Stomach (tissue), 9 donors: ENCODE measurements around the gene FLRT2. TPM values are rescaled to one million over a fixed set of nuclear protein-coding genes. Genes with fewer than 3 reads are reported as not detected.
A peak's percentile ranks its signal among the peaks of the same experiment; 100 is the strongest.

Source experiments
- DNase-seq, 2 donors: peaks; one replicate each; pipeline versions ENCODE4 v3.0.0 to v3.0.0-alpha.2; 2013 to 2019
- H3K27ac ChIP-seq, 5 donors: fragments of 200-600 bp in 4 of 5; sonication (generic) in 4 of 5; one replicate each; pipeline ENCODE4 v1.5.1; 2013 to 2019; ENCODE audit warnings: mild to moderate bottlenecking in 1 of 5, moderate library complexity in 1 of 5
- H3K27me3 ChIP-seq, 3 donors: fragments of 200-600 bp; sonication (generic); one replicate each; pipeline ENCODE4 v1.5.1; 2017 to 2019; ENCODE audit warnings: mixed run types in 1 of 3
- H3K36me3 ChIP-seq, 4 donors: fragments of 200-600 bp; sonication (generic); 1 replicate in 3 of 4; 2 replicates in 1 of 4; pipeline ENCODE4 v1.5.1; 2016 to 2019
- H3K4me1 ChIP-seq, 4 donors: fragments of 200-600 bp; sonication (generic); one replicate each; pipeline ENCODE4 v1.5.1; 2016 to 2019
- H3K4me3 ChIP-seq, 4 donors: fragments of 200-600 bp; sonication (generic) in 3 of 4; one replicate each; pipeline ENCODE4 v1.5.1; 2016 to 2019; ENCODE audit warnings: mild to moderate bottlenecking in 1 of 4
- H3K9me3 ChIP-seq, 4 donors: fragments of 200-600 bp; sonication (generic); one replicate each; pipeline ENCODE4 v1.5.1; 2016 to 2019
- CTCF ChIP-seq, 7 experiments: fragments of 450-650 bp in 4 of 7; fragments of 200-600 bp in 3 of 7; sonication (generic) in 3 of 7; IDR thresholded peaks; one replicate each; pipeline ENCODE4 v1.5.1; 2016 to 2019; ENCODE audit warnings: antibody characterized with exemption in 7 of 7, control low read depth in 2 of 7, mild to moderate bottlenecking in 1 of 7
- EP300 ChIP-seq: sonication (generic); formaldehyde crosslinking; IDR thresholded peaks from one replicate; pipeline ENCODE4 v1.6.1; 2017; ENCODE audit warnings: antibody characterized with exemption
- POLR2A ChIP-seq, 4 donors: fragments of 450-650 bp; IDR thresholded peaks; one replicate each; pipeline ENCODE4 v1.6.1; 2016; ENCODE audit warnings: antibody characterized with exemption in 4 of 4, control low read depth in 2 of 4, mild to moderate bottlenecking in 1 of 4, moderate library complexity in 1 of 4
- POLR2AphosphoS5 ChIP-seq, 3 donors: sonication (generic); formaldehyde crosslinking; IDR thresholded peaks; one replicate each; pipeline ENCODE4 v1.6.1; 2016; ENCODE audit warnings: antibody characterized with exemption in 3 of 3
- WGBS, 5 donors: extraction: QIAGEN DNeasy Blood & Tissue Kit in 3 of 5; methylation state at CpG; one replicate each; pipeline versions ENCODE4 v1.1.5 to v1.1.7; 2013 to 2018; 5-methylcytosine and 5-hydroxymethylcytosine counted together
- intact Hi-C: fragments of 100-400 bp; cut with DNase I; formaldehyde crosslinking; loops from one replicate; pipeline ENCODE4 v1.15.1; 2023; ENCODE audit warnings: low total_unique reads
- polyA plus RNA-seq, 3 donors: library from polyadenylated mRNA; stranded (reverse); fragments of 200-250 nt; gene quantifications; one replicate each; pipeline ENCODE4 v1.2.3, GENCODE V29; 2013
- total RNA-seq, 5 donors: library from RNA; depleted of rRNA; stranded (reverse); fragments of >200 nt; gene quantifications; one replicate each; pipeline versions ENCODE4 v1.1.0 to v1.2.3, GENCODE V29; 2014 to 2016
- donor health status: healthy with polysubstance abuse.
- donor health status: Bipolar disorder and iron deficiency.
- donor health status: healthy.

The FLRT2 gene
- total and polyA plus RNA-seq, 8 donors = 0.45 to 34.1 (median 1.2) TPM

- Histone ChIP-seq H3K36me3 (no peaks in the 10 kb centered on the region), H3K27ac (no peak overlapping the region), H3K27me3 (no peaks in the 10 kb centered on the region), H3K4me3 (no peak overlapping the region), H3K9me3 (no peaks in the 10 kb centered on the region), H3K4me1 (peaks cover 0 to 8% (median 0%) of the 10 kb centered on the region in 4 donors)
- no peak for TF ChIP-seq POLR2AphosphoS5 (IDR thresholded peaks at IDR 0.05)
- no peak for TF ChIP-seq EP300
- TF ChIP-seq CTCF (IDR thresholded peaks at IDR 0.05) = no peak
- TF ChIP-seq POLR2A (IDR thresholded peaks at IDR 0.05) = no peak
- DNase-seq = no peak
- WGBS, 5 donors = 69 to 88% (median 81%) methylated on average over 3 of the region's 3 CpGs
- intact Hi-C loops = no loop called here
Measured at GRCh38 chr14:85564841-85565527, 35.0 kb downstream of the FLRT2 start.

- no peak for TF ChIP-seq POLR2A (IDR thresholded peaks at IDR 0.05)
- TF ChIP-seq CTCF (IDR thresholded peaks at IDR 0.05) = no peak
- TF ChIP-seq EP300 = no peak
- no peak for TF ChIP-seq POLR2AphosphoS5 (IDR thresholded peaks at IDR 0.05)
- Histone ChIP-seq H3K4me3 (no peak overlapping the region), H3K36me3 (no peaks in the 10 kb centered on the region), H3K27ac (peak overlapping the region in 4 of 5 donors; percentile 2 to 41 (median 16)), H3K27me3 (no peaks in the 10 kb centered on the region), H3K4me1 (peaks cover 0 to 8% (median 0%) of the 10 kb centered on the region in 4 donors), H3K9me3 (no peaks in the 10 kb centered on the region)
- intact Hi-C loops = no loop called here
- DNase-seq = peak in 1 of 2 donors; percentile 32
- WGBS, 5 donors = 45 to 67% (median 48%) methylated on average over 3 of the region's 3 CpGs
Measured at GRCh38 chr14:85565862-85566296, 35.9 kb downstream of the FLRT2 start.

- H3K27me3 ChIP-seq = no peaks in the 10 kb centered on the region
- H3K4me1 ChIP-seq = peaks cover 0 to 8% (median 0%) of the 10 kb centered on the region in 4 donors
- H3K27ac ChIP-seq = peak overlapping the region in 3 of 5 donors; percentile 7 to 41 (median 25)
- no peak overlapping the region for H3K4me3 ChIP-seq
- intact Hi-C loops = no loop called here
- H3K36me3 ChIP-seq = no peaks in the 10 kb centered on the region
- DNase-seq = no peak
- TF ChIP-seq POLR2AphosphoS5 (IDR thresholded peaks at IDR 0.05) (no peak), CTCF (IDR thresholded peaks at IDR 0.05) (no peak), POLR2A (IDR thresholded peaks at IDR 0.05) (no peak), EP300 (no peak)
- H3K9me3 ChIP-seq = no peaks in the 10 kb centered on the region
- 52 to 81% (median 63%) methylated on average over 3 to 4 of the region's 4 CpGs for WGBS, 5 donors
Measured at GRCh38 chr14:85566603-85567002, 36.7 kb downstream of the FLRT2 start.

GRCh38 chr14:85572011-85572410 lies 42.1 kb downstream of the FLRT2 start:
- TF ChIP-seq POLR2AphosphoS5 (IDR thresholded peaks at IDR 0.05) = no peak
- no peak for TF ChIP-seq EP300
- no peak for TF ChIP-seq POLR2A (IDR thresholded peaks at IDR 0.05)
- no peak for TF ChIP-seq CTCF (IDR thresholded peaks at IDR 0.05)
- Histone ChIP-seq H3K27me3 (no peaks in the 10 kb centered on the region), H3K9me3 (no peaks in the 10 kb centered on the region), H3K4me3 (no peak overlapping the region), H3K4me1 (no peaks in the 10 kb centered on the region), H3K36me3 (no peaks in the 10 kb centered on the region), H3K27ac (no peak overlapping the region)
- 32 to 56% (median 37%) methylated on average over 2 of the region's 2 CpGs for WGBS, 5 donors
- DNase-seq = no peak
- intact Hi-C loops = no loop called here
